Neutrophil (primary cell): Measurements from ENCODE around the gene HSH2D.
A peak's percentile ranks its signal among the peaks of the same experiment; 100 is the strongest.

ENCODE experiments used
- H3K27ac ChIP-seq: fragments of 200-600 bp; sonication (generic); 2 replicates; pipeline ENCODE4 v1.5.1; 2016; ENCODE audit warnings: mild to moderate bottlenecking, moderate library complexity
- H3K27me3 ChIP-seq: fragments of 200-600 bp; sonication (generic); 2 replicates; pipeline ENCODE4 v1.6.0; 2016; ENCODE audit warnings: mild to moderate bottlenecking
- H3K36me3 ChIP-seq: fragments of 200-600 bp; sonication (generic); 2 replicates; pipeline ENCODE4 v1.5.1; 2017
- H3K4me1 ChIP-seq, 2 experiments: fragments of 200-600 bp in 1 of 2; sonication (generic) in 1 of 2; 1 replicate in 1 of 2; 2 replicates in 1 of 2; pipeline versions ENCODE4 v1.5.1 to v1.6.1; 2013 to 2016; ENCODE audit warnings: low read depth in 1 of 2, low read length in 1 of 2, mild to moderate bottlenecking in 1 of 2, moderate library complexity in 1 of 2; ENCODE audit not compliant: control insufficient read depth in 1 of 2, insufficient read depth in 1 of 2
- H3K4me3 ChIP-seq, 2 experiments: fragments of 200-600 bp in 1 of 2; sonication (generic) in 1 of 2; 1 replicate in 1 of 2; 2 replicates in 1 of 2; pipeline ENCODE4 v1.5.1; 2013 to 2016; ENCODE audit warnings: low read depth in 1 of 2, low read length in 1 of 2, mild to moderate bottlenecking in 1 of 2, moderate library complexity in 1 of 2
- H3K9me3 ChIP-seq: fragments of 200-600 bp; sonication (generic); 2 replicates; pipeline ENCODE4 v1.5.1; 2016
- CTCF ChIP-seq: fragments of 200-600 bp; sonication (generic); IDR thresholded peaks from 2 replicates; pipeline ENCODE4 v1.5.1; 2016; ENCODE audit warnings: antibody characterized with exemption

The HSH2D gene

GRCh38 chr19:16154557-16154956 lies 11.1 kb downstream of the HSH2D start:
- Histone ChIP-seq H3K27me3 (no peaks in the 10 kb centered on the region), H3K36me3 (peaks cover 96% of the 10 kb centered on the region), H3K4me1 (peaks cover 40 to 47% of the 10 kb centered on the region in 2 experiments), H3K4me3 (no peak overlapping the region), H3K9me3 (no peaks in the 10 kb centered on the region), H3K27ac (peak overlapping the region; percentile 61)
- no peak for TF ChIP-seq CTCF

GRCh38 chr19:16155128-16155527 lies 11.6 kb downstream of the HSH2D start:
- H3K4me3 ChIP-seq = no peak overlapping the region
- no peak for TF ChIP-seq CTCF
- peaks cover 35 to 42% of the 10 kb centered on the region in 2 experiments for H3K4me1 ChIP-seq
- peak overlapping the region; percentile 61 for H3K27ac ChIP-seq
- H3K27me3 ChIP-seq = no peaks in the 10 kb centered on the region
- H3K9me3 ChIP-seq = no peaks in the 10 kb centered on the region
- H3K36me3 ChIP-seq = peaks cover 90% of the 10 kb centered on the region

GRCh38 chr19:16156904-16157303 lies 13.4 kb downstream of the HSH2D start:
- peak overlapping the region; percentile 61 for H3K27ac ChIP-seq
- peaks cover 19 to 27% of the 10 kb centered on the region in 2 experiments for H3K4me1 ChIP-seq
- no peaks in the 10 kb centered on the region for H3K27me3 ChIP-seq
- no peak overlapping the region for H3K4me3 ChIP-seq
- H3K36me3 ChIP-seq = peaks cover 77% of the 10 kb centered on the region
- no peak for TF ChIP-seq CTCF
- H3K9me3 ChIP-seq = no peaks in the 10 kb centered on the region

GRCh38 chr19:16157601-16158000 lies 14.1 kb downstream of the HSH2D start:
- peaks cover 70% of the 10 kb centered on the region for H3K36me3 ChIP-seq
- H3K27me3 ChIP-seq = no peaks in the 10 kb centered on the region
- no peak overlapping the region for H3K4me3 ChIP-seq
- TF ChIP-seq CTCF = no peak
- no peaks in the 10 kb centered on the region for H3K9me3 ChIP-seq
- peaks cover 19 to 24% of the 10 kb centered on the region in 2 experiments for H3K4me1 ChIP-seq
- H3K27ac ChIP-seq = peak overlapping the region; percentile 61

- no peak for TF ChIP-seq CTCF
- no peaks in the 10 kb centered on the region for H3K27me3 ChIP-seq
Observed at GRCh38 chr19:16159655-16160054, 16.2 kb downstream of the HSH2D start.

More at GRCh38 chr19:16159655-16160054, 16.2 kb downstream of the HSH2D start:
- H3K36me3 ChIP-seq = peaks cover 50% of the 10 kb centered on the region
- H3K9me3 ChIP-seq = no peaks in the 10 kb centered on the region
- peak overlapping the region; percentile 6 for H3K27ac ChIP-seq
- H3K4me3 ChIP-seq = no peak overlapping the region
- peaks cover 11 to 13% of the 10 kb centered on the region in 2 experiments for H3K4me1 ChIP-seq
